Caco-2 (cell line): ENCODE results near the gene LRRC8C. TPM values are rescaled to one million over a fixed set of nuclear protein-coding genes. Genes with fewer than 3 reads are reported as not detected.

Experiments
- Bru-seq: library from RNA; stranded (reverse); fragments of 400-500 nt; gene quantifications from one replicate; lab custom pipeline; 2021; lab: Mats Ljungman, UMichigan
- BruChase-seq, 2 experiments: library from RNA; stranded (reverse); fragments of 400-500 nt; gene quantifications; one replicate each; lab custom pipeline; 2021; lab: Mats Ljungman, UMichigan
- BruUV-seq: library from RNA; stranded (reverse); fragments of 400-500 nt; replicated peaks from 2 replicates; lab custom pipeline; 2021; lab: Mats Ljungman, UMichigan
- CTCF ChIA-PET: fragments of 300-600 bp; sonication (Branson Sonifier 250); formaldehyde crosslinking; loops from one replicate; lab custom pipeline; 2022; ENCODE audit warnings: antibody characterized with exemption; lab: Charles Lee
- POLR2A ChIA-PET: fragments of 300-600 bp; sonication (Branson Sonifier 250); formaldehyde crosslinking; loops from one replicate; lab custom pipeline; 2022; ENCODE audit warnings: antibody characterized with exemption; lab: Charles Lee
- DNase-seq, 2 experiments: peaks; one replicate each; pipeline versions ENCODE4 v3.0.0 to v3.0.0-alpha.2; 2020 to 2022
- H3K27me3 ChIP-seq: replicated peaks from 2 replicates; pipeline ENCODE4 v1.6.0; 2011; ENCODE audit warnings: low read length; ENCODE audit not compliant: control insufficient read depth, insufficient read depth
- H3K36me3 ChIP-seq: 2 replicates; pipeline ENCODE4 v1.5.1; 2011; ENCODE audit warnings: low read length; ENCODE audit not compliant: control insufficient read depth, insufficient read depth
- H3K4me1 ChIP-seq: fragments of 250-450 bp; sonication (Bioruptor Pico); 2 replicates; pipeline ENCODE4 v1.5.1; 2020; ENCODE audit warnings: mild to moderate bottlenecking
- H3K4me3 ChIP-seq: 2 replicates; pipeline ENCODE4 v1.5.1; 2011; ENCODE audit warnings: low read depth, mild to moderate bottlenecking, control low read depth, low read length
- H3K9me3 ChIP-seq: fragments of 250-450 bp; sonication (Bioruptor Pico); 2 replicates; pipeline ENCODE4 v1.5.1; 2020; ENCODE audit warnings: mild to moderate bottlenecking, moderate library complexity
- H3K27ac Mint-ChIP-seq: one replicate; pipeline ENCODE4 v1.8.0; 2022; ENCODE audit warnings: mixed read lengths; ENCODE audit not compliant: unreplicated experiment
- H3K27me3 Mint-ChIP-seq: one replicate; pipeline ENCODE4 v1.8.0; 2022; ENCODE audit warnings: mixed read lengths; ENCODE audit not compliant: insufficient read depth, unreplicated experiment
- H3K36me3 Mint-ChIP-seq: one replicate; pipeline ENCODE4 v1.8.0; 2022; ENCODE audit warnings: mild to moderate bottlenecking, mixed read lengths; ENCODE audit not compliant: insufficient read depth, unreplicated experiment
- H3K4me1 Mint-ChIP-seq: one replicate; pipeline ENCODE4 v1.8.0; 2022; ENCODE audit warnings: low read depth, mixed read lengths; ENCODE audit not compliant: unreplicated experiment
- H3K4me3 Mint-ChIP-seq: one replicate; pipeline ENCODE4 v1.8.0; 2022; ENCODE audit warnings: mild to moderate bottlenecking, moderate library complexity, mixed read lengths; ENCODE audit not compliant: unreplicated experiment
- H3K9me3 Mint-ChIP-seq: one replicate; pipeline ENCODE4 v1.8.0; 2022; ENCODE audit warnings: mixed read lengths; ENCODE audit not compliant: unreplicated experiment
- intact Hi-C: fragments of 100-400 bp; cut with micrococcal nuclease; formaldehyde crosslinking; loops from one replicate; pipeline ENCODE4 v1.10.0; 2022; ENCODE audit not compliant: unreplicated experiment
- long read RNA-seq: library from polyadenylated mRNA; stranded (forward); transcript quantifications from one replicate; pipeline ENCODE4 v2.0.0, GENCODE V29; 2022
- total RNA-seq: library from RNA; stranded (reverse); gene quantifications from 2 replicates; pipeline ENCODE4 v1.2.3, GENCODE V29; 2022
- TF ChIP-seq, protein P1 (sequence below), 2 experiments: fragments of 200-600 bp in 1 of 2; IDR thresholded peaks; 1 replicate in 1 of 2; 2 replicates in 1 of 2; pipeline versions ENCODE4 v1.5.1 to v1.8.0; 2011 to 2022; ENCODE audit warnings: antibody characterized with exemption in 1 of 2, control low read depth in 1 of 2, inconsistent platforms in 1 of 2, low read depth in 1 of 2, low read length in 1 of 2, mild to moderate bottlenecking in 1 of 2, moderate library complexity in 1 of 2; ENCODE audit not compliant: insufficient read depth in 1 of 2, severe bottlenecking in 1 of 2, unreplicated experiment in 1 of 2

Gene LRRC8C
- total RNA-seq (0.07 and 0.11 TPM in 2 replicates), Bru-seq, nascent RNA (percentile 25 among the genes with signal in this experiment), BruChase-seq, experiment 1, labeled RNA remaining after a 2-hour chase (percentile 38 among the genes with signal in this experiment), BruChase-seq, experiment 2, labeled RNA remaining after a 6-hour chase (percentile 30 among the genes with signal in this experiment)
- long read RNA-seq = 0 reads

DNA sequence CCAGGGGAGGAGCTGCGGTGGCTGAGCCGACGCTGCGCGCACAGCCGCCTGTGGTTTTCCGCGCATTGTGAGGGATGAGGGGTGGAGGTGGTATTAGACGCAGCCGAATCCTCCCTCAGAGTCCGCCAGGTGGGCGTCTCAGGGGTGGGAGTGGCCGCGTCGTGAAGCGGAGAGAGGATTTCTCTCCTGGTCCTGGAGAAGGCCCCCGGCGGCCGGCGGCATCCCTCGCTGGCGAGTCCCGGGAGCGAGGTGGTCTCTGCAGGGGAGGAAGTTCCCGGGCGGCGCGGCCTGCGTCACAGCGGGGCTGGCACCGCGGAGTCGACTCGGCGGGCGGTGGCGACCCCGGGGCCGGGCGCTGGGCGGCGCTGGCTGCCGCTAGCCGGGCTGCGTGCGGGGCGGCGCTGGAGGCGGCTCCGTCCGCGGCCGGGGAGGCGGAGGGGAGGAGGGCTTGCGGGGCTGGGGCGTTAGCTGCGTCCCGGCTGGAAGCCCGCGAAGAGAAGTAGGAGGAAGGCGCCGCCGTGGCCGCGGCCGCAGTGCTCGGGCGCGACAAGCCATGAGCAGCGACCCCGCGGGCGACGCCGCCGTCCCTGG is at the start of gene LRRC8C:
Gene LRRC8C (plus strand): TSS at position 464 of the 591 bp plus-strand sequence. CDS start 53,354 bp downstream, outside the sequence.
- Histone ChIP-seq H3K36me3 (no peaks in the 10 kb centered on the region), H3K27me3 (no peaks in the 10 kb centered on the region), H3K4me3 (peak within 1 kb of the TSS; percentile 57), H3K4me1 (peaks cover 6% of the 10 kb centered on the region; the same call in 1 of the 2 replicates), H3K9me3 (no peaks in the 10 kb centered on the region)
- Mint-ChIP-seq H3K9me3 (no peaks in the 10 kb centered on the region), H3K36me3 (no peaks in the 10 kb centered on the region), H3K27ac (no peak within 1 kb of the TSS), H3K27me3 (peaks cover 4% of the 10 kb centered on the region), H3K4me3 (peak within 1 kb of the TSS; percentile 81), H3K4me1 (no peaks in the 10 kb centered on the region)
- TF ChIP-seq, protein P1, sequence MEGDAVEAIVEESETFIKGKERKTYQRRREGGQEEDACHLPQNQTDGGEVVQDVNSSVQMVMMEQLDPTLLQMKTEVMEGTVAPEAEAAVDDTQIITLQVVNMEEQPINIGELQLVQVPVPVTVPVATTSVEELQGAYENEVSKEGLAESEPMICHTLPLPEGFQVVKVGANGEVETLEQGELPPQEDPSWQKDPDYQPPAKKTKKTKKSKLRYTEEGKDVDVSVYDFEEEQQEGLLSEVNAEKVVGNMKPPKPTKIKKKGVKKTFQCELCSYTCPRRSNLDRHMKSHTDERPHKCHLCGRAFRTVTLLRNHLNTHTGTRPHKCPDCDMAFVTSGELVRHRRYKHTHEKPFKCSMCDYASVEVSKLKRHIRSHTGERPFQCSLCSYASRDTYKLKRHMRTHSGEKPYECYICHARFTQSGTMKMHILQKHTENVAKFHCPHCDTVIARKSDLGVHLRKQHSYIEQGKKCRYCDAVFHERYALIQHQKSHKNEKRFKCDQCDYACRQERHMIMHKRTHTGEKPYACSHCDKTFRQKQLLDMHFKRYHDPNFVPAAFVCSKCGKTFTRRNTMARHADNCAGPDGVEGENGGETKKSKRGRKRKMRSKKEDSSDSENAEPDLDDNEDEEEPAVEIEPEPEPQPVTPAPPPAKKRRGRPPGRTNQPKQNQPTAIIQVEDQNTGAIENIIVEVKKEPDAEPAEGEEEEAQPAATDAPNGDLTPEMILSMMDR (IDR thresholded peaks at IDR 0.05; ENCODE audit: insufficient read depth in 1 of 2, low read depth in 1 of 2, low read length in 1 of 2, severe bottlenecking in 1 of 2, unreplicated experiment in 1 of 2) = no peak
- BruUV-seq = no TSS peak
- DNase-seq = peak; percentile 36 to 59
- intact Hi-C loops = no loop called here
- CTCF ChIA-PET = interaction anchor here (0.6 kb wide), 1 partner anchor 1516 kb away, joined by 3 read pairs; no protein-coding TSS in a partner anchor
- POLR2A ChIA-PET = no interaction called here

DNA sequence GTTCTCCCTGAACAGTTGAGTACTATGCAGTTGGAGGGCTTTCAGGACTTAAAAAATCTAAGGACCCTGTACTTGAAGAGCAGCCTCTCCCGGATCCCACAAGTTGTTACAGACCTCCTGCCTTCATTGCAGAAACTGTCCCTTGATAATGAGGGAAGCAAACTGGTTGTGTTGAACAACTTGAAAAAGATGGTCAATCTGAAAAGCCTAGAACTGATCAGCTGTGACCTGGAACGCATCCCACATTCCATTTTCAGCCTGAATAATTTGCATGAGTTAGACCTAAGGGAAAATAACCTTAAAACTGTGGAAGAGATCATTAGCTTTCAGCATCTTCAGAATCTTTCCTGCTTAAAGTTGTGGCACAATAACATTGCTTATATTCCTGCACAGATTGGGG is 48.7 kb upstream of the LRRC8C start:
- no peak overlapping the region for H3K4me3 Mint-ChIP-seq
- H3K27ac Mint-ChIP-seq = no peak overlapping the region
- Histone ChIP-seq H3K4me1 (no peaks in the 10 kb centered on the region), H3K36me3 (no peaks in the 10 kb centered on the region), H3K27me3 (no peaks in the 10 kb centered on the region), H3K9me3 (no peaks in the 10 kb centered on the region), H3K4me3 (no peak overlapping the region)
- no peaks in the 10 kb centered on the region for H3K4me1 Mint-ChIP-seq
- ChIA-PET POLR2A (no interaction called here), CTCF (no interaction called here)
- intact Hi-C loops = no loop called here
- no peaks in the 10 kb centered on the region for H3K27me3 Mint-ChIP-seq
- DNase-seq = no peak
- peaks cover 7% of the 10 kb centered on the region for H3K36me3 Mint-ChIP-seq
- TF ChIP-seq, protein P1 (IDR thresholded peaks at IDR 0.05; ENCODE audit: insufficient read depth in 1 of 2, low read depth in 1 of 2, low read length in 1 of 2, severe bottlenecking in 1 of 2, unreplicated experiment in 1 of 2) = no peak
- no TSS peak for BruUV-seq
- no peaks in the 10 kb centered on the region for H3K9me3 Mint-ChIP-seq

DNA sequence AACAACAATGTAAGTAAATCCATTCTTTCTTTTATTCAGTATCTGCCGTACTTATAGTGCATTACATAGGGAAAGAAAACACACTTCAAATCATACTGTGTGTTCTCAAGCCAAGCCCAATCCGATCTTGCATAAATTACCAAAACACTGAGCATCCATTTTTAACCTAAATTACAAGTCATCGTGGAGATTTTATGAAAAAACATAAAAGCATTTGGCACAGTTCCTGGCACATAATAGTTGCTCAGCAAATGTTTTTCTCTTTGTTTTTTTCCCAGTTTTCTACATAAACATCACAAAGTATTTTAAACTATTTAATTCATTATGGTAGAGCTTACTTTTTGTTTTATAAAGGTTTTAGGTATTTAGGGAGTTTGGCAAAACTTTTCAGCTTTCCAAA is 48.1 kb upstream of the LRRC8C start:
- CTCF ChIA-PET = no interaction called here
- H3K27ac Mint-ChIP-seq = no peak overlapping the region

More for the DNA sequence above, 48.1 kb upstream of the LRRC8C start:
- no peaks in the 10 kb centered on the region for H3K4me1 ChIP-seq
- POLR2A ChIA-PET = no interaction called here
- H3K27me3 ChIP-seq = no peaks in the 10 kb centered on the region
- Mint-ChIP-seq H3K36me3 (peaks cover 7% of the 10 kb centered on the region), H3K4me3 (no peak overlapping the region), H3K9me3 (no peaks in the 10 kb centered on the region), H3K27me3 (no peaks in the 10 kb centered on the region), H3K4me1 (no peaks in the 10 kb centered on the region)
- H3K36me3 ChIP-seq = no peaks in the 10 kb centered on the region
- DNase-seq = no peak
- TF ChIP-seq, protein P1 (IDR thresholded peaks at IDR 0.05; ENCODE audit: insufficient read depth in 1 of 2, low read depth in 1 of 2, low read length in 1 of 2, severe bottlenecking in 1 of 2, unreplicated experiment in 1 of 2) = no peak
- no peaks in the 10 kb centered on the region for H3K9me3 ChIP-seq
- intact Hi-C loops = no loop called here
- BruUV-seq = no TSS peak
- no peak overlapping the region for H3K4me3 ChIP-seq
